HG02870 (cell line): ENCODE data around the gene LY6G6D.

ENCODE experiments used
- ATAC-seq: cut with Tn5 transposase; IDR thresholded peaks from one replicate; pipeline ENCODE4 v1.9.1; 2021; ENCODE audit warnings: mild to moderate bottlenecking, moderate library complexity; ENCODE audit not compliant: unreplicated experiment

Gene LY6G6D

GRCh38 chr6:31734247-31734820 is 19.2 kb downstream of the LY6G6D start:
- ATAC-seq = no peak

DNA sequence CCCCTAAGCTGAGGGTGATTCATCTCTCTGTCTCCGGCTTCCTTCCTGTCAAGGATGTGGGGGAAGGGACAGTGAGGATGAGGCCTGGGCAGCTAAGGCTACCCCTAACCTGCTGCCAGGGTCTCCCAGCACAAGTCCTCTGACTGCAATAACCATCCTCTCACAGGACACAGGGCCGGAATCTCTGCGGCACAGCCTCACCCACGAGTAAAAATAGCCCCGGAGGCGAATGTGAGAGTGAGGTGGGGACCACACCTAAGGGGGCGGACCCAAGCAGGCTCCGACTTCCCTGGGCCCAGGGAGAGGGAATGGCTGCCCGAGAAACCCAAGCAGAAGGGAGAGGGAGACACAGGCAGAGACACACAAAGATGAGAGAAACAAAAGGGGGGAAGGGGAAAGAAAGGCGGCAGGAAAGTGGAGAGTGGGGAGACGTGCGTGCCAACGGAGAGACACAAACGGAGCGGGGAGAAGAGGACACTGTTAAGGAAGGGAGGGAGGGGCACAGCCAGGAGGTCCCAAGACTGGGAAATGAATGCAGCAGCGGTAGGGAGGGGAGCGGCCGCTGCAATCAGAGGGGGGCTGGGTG is 19.8 kb downstream of the LY6G6D start:
- ATAC-seq = no peak

DNA sequence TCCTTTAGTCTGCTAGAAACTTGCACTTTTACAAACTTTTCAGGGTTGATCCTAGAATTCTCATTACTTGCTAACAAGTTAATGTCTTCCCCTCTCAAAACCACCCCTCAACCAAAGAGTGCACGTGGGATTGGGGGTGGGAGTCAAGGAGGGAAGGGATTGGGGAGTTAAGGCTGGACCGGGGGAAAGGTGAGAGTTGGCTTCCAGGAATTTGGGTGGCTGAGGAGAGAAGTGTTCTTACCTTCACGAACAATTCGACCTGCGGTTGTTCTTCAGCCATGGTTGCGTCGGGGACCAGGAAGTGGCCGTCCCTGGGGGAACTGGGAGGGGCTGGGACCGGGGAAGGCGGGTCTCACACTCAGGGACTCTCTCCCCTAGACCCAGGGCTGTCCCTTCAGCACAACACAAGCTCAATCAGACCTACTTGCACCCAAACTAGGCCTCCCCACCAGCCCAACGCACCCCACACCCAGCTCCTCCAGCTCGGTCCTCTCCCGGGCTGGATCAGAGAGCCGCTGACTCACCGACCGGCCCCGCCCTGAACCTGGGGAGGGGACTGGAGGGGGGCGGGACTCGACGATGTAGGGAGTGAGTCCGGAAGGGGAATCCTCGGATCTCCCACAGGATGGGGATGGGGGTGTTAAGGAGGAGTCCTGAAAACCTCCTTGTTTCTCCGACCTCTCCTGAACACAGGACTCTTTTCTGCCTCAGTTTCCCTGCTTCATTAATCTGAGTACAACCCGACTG is 21.0 kb downstream of the LY6G6D start, which contains the start of gene CLIC1:
CLIC1 (minus strand) TSS at position 510 of the 747 bp plus-strand sequence; CDS start at position 280, 230 bp downstream.
- no peak for ATAC-seq

- ATAC-seq = no peak
Measured at GRCh38 chr6:31736768-31737314, 21.7 kb downstream of the LY6G6D start.

DNA sequence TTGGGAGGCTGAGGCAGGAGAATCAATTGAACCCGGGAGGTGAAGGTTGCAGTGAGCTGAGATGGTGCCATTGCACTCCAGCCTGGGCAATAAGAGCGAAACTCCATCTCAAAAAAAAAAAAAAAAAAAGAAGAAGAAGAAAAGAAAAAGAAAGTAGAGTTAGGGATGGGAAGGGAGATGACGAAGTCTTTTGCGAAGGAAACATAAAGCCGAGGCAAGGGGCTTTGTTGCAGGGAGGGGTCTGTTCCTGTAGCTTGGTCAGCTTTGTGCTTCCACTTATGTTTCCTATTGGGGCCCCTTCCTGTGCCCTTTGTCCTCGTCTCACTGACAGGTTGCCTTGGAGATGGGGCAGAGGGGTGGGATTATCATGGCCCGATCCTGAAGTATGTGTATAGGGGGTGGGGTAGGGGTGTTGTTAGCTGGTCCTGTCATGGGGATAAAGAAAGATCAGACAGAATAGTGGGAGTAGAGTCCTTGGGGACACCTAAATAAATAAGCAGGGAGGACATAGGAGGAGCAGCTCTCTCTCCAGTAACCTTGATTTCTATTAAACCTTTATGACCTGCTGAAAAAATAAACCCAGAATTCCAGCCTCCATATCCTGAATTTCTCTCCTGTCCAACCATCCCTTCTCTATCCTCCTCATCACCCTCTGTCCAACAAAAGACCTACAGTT is 22.3 kb downstream of the LY6G6D start:
- no peak for ATAC-seq

GRCh38 chr6:31737991-31738979 is 23.1 kb downstream of the LY6G6D start:
- ATAC-seq = no peak

DNA sequence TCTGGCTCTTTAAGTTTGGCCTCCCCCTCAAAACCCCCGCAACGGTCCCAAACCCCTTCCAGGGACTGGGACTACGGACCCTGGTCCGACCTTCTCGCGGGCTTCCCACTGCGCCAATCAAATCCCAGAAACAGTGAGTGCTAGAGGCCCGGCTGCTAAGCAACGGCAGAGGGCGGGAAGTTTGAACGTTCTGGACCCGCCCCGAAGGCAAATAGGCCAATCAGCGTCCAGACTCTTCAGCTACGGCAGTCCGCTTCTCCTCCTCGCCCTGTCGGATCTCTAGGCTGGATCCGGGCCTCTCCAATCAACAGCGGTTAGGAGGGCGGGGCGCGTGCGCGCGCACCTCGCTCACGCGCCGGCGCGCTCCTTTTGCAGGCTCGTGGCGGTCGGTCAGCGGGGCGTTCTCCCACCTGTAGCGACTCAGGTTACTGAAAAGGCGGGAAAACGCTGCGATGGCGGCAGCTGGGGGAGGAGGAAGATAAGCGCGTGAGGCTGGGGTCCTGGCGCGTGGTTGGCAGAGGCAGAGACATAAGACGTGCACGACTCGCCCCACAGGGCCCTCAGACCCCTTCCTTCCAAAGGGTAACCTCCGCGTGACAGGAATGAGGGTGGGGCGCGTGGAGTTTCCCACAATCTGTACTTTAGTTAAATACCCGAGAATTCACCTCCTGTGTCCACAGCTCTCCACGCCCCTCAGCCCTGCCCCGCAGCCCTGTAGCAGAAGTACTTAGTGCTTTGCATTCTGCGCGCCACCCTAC is 24.7 kb downstream of the LY6G6D start, which contains the start of gene MSH5:
MSH5 (plus strand) TSS at position 367 of the 758 bp plus-strand sequence. CDS start 462 bp downstream, outside the sequence.
- peak; percentile 72 for ATAC-seq

- no peak for ATAC-seq
Measured at GRCh38 chr6:31740397-31741223, 25.5 kb downstream of the LY6G6D start.

- ATAC-seq = no peak
Measured at GRCh38 chr6:31741815-31742214, 26.7 kb downstream of the LY6G6D start.

- ATAC-seq = no peak
Measured at GRCh38 chr6:31742894-31743293, 27.7 kb downstream of the LY6G6D start.

DNA sequence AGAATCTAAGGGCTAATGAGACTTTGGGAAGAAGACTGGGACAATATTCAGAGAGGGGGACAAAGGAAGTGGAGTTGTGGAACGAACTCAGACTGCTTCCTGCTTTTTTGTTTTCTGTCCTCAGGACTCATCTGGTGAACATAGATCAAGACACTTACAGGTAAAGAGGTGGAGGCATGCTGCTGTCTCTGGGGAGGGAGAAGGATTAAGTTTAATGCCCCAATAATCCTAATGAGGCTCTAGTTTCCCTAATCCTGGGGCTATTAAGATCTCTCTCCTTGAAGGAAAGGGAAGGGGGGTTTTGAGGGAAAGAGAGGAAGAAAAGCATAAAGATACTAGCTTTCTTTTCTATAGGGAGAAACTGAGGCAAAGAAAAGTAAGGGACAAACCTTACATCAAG is 29.3 kb downstream of the LY6G6D start:
- no peak for ATAC-seq

DNA sequence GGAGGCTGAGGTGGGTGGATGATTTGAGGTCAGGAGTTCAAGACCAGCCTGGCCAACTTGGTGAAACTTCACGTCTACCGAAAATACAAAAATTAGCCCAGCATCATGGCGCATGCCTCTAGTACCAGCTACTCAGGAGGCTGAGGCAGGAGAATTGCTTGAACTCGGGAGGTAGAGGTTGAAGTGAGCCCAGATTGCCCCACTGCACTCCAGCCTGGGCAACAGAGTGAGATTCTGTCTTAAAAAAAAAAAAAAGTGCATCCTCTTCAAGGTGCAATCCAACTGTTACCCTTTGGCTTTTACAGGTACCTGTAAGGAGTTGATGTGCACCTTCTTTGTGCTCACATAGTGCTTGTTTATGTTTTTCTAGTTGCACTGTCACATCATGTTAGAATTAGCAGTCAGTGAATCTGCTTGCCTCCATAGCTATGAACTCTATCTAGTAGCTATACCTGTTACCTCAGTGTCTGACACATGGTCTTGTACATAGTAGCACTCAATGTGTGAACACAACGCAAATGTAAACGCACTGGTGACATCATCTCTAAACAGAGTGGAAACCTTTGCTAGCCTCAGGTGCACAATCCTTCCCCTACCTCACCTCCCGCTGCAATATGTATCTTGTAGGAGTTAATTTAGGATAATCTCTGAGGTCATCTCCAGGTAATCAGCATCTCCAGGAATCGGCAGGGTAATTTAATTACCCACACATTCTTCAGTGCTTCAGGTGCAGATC is 34.3 kb downstream of the LY6G6D start:
- ATAC-seq = no peak

DNA sequence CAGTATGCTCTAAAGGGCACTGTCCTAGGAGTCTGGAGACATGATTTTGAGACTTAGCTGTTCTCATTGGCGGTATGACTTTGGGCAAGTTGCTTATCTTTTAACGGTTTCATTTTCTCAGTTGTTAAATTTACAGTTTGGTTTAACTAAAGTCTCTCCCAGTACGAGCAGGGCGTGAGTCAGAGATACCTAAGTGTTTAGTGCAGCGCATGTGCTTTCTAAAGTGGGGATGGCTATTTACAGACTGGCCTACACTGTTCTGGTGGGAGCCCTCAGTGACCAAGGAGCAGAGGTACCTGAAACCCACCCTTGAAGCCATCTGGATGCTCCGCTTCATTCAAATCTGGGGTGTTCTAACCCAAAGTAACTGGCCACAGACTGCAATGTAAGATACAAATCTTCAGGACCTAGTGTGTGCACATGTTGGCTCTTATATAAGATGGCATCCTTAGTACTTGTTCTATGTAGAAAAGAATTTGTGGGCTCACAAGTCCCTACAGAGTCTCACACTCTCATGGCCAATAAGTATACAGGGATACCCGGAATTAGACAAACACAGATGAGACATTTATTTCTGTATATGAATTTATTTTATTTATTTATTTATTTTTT is 35.4 kb downstream of the LY6G6D start:
- no peak for ATAC-seq

DNA sequence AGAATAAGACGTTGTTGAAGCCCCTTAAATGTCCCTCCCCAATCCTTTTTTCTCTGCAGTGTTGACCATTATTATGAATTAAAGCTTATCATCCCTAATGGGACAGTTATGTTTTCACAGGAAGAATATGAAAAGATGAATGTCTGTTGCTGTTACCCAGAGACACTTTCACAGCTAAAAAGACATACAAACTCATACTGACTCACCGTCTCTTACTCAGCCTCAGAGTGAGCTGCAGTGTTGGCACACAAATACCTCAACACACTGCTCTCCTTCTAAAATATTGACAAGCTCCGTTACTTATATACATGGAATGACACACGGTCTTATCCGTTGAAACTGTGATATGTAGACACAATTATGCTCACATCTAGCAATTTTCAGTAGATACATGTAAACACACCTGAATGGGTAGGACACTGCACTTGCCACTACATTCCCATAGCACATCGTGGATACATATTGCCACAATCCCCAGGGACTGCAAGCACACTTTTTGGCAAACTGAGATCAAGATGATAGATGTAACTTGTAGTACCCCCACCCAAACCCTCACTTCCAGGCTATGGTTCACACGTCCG is 37.7 kb downstream of the LY6G6D start:
- no peak for ATAC-seq

DNA sequence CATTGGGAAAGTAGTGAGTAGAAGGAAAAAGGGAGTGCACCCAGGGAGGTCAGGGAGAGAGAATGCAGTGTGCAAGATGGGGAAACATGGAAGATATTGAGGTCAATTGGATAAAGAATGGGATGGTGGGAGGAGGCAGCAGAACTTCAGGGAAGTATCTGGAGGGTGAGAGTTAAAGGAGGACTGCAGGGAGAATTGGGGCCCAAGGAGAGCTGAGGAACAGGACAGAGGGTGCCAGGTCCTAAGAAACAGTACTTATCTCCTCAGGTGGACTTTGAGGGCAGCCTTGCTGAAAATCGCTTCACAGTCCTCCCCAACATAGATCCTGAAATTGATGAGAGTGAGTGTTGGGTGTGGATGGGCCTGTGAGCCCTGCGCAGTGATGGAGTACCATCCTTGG is 43.1 kb downstream of the LY6G6D start:
- ATAC-seq = no peak

DNA sequence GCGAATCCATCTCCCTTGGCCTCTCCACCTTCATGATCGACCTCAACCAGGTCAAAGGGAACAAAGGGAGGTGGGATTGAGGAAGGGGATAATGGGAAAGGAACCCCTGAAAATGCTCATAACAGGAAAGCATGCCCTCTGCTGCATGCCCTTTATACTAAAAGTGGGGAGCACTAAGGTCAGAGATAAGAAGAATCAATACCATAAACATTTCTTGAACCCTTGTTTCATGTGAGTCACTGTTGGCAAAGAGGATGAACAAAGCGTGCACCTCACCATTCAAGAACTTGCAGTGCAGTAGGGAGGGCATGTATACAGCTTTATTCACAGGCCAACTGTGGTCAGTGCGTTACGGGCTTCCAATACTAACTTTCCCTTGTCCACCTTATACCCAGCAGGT is 45.6 kb downstream of the LY6G6D start:
- no peak for ATAC-seq

DNA sequence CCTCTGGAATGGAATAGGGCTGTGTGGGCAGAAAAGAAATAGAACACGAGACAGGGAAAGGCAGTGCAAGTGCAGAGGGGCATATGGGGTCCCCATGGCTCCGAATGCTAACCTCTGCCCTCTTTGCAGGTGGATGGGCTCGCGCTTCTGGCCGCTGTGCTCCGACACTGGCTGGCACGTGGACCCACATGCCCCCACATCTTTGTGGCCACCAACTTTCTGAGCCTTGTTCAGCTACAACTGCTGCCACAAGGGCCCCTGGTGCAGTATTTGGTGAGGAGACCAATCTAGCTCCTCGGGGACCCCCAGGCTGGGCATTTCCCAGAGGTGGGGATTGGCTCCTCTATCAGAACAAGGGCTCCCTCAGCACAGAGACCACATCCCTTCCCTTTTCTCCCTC is 46.2 kb downstream of the LY6G6D start:
- no peak for ATAC-seq
